ENCODE results near the gene FAM117A. TPM values are rescaled to one million over a fixed set of nuclear protein-coding genes. Genes with fewer than 3 reads are reported as not detected.

The FAM117A gene
- total and polyA plus RNA-seq, 10 of the 15 experiments (the other 5 are each of a cell fraction or from before 2014, with no cell fraction given), result 2.1 to 29.6 (median 20.0) TPM

DNA sequence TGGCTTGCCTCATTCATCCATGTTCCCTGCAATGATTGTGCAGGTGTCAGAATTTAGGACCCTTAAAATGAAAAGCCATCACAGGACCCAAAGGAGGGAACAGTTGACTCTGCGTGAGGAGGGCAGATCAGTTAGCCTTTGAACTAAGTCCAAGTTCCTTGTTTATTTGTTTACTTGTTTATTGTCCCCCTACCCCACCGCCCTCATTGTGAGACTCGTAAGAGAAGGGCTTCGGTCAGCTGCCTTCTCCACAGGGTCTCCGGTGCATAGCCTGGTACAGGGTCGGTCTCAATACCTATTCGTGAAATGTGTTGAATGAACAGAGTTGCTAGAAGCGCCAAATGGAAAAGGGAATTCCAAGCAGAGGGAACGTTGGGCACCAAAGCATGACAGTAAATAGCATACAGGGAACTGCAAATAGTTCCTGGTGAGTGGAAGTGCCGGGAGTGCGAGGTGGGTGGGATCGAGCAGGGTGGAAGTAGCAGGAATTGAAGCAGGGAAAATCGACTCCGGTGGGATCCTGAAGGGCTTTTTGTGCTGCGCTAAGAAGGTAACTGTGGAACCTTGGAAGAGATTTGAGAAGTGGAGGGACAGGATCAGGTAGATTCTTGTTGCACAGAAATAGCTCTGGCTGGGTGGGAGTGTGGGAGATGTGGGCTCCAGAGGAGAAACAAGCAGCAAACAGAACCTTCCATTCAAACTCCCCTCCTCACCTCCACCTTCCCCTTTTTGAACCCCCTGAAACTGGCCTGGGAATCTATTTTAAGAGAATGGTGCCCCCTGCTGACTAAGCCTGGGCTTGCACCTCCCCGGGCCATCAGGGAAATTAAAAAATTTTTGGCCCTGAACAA is 68.9 kb downstream of the FAM117A start (continued):
- TF ChIP-seq, protein P1, sequence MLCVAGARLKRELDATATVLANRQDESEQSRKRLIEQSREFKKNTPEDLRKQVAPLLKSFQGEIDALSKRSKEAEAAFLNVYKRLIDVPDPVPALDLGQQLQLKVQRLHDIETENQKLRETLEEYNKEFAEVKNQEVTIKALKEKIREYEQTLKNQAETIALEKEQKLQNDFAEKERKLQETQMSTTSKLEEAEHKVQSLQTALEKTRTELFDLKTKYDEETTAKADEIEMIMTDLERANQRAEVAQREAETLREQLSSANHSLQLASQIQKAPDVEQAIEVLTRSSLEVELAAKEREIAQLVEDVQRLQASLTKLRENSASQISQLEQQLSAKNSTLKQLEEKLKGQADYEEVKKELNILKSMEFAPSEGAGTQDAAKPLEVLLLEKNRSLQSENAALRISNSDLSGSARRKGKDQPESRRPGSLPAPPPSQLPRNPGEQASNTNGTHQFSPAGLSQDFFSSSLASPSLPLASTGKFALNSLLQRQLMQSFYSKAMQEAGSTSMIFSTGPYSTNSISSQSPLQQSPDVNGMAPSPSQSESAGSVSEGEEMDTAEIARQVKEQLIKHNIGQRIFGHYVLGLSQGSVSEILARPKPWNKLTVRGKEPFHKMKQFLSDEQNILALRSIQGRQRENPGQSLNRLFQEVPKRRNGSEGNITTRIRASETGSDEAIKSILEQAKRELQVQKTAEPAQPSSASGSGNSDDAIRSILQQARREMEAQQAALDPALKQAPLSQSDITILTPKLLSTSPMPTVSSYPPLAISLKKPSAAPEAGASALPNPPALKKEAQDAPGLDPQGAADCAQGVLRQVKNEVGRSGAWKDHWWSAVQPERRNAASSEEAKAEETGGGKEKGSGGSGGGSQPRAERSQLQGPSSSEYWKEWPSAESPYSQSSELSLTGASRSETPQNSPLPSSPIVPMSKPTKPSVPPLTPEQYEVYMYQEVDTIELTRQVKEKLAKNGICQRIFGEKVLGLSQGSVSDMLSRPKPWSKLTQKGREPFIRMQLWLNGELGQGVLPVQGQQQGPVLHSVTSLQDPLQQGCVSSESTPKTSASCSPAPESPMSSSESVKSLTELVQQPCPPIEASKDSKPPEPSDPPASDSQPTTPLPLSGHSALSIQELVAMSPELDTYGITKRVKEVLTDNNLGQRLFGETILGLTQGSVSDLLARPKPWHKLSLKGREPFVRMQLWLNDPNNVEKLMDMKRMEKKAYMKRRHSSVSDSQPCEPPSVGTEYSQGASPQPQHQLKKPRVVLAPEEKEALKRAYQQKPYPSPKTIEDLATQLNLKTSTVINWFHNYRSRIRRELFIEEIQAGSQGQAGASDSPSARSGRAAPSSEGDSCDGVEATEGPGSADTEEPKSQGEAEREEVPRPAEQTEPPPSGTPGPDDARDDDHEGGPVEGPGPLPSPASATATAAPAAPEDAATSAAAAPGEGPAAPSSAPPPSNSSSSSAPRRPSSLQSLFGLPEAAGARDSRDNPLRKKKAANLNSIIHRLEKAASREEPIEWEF (IDR thresholded peaks at IDR 0.05; ENCODE audit: insufficient replicate concordance, low read depth, low read length), result no peak
- no peak for TF ChIP-seq TBL1XR1 (IDR thresholded peaks at IDR 0.05; ENCODE audit: low read depth, low read length)
- no peak for TF ChIP-seq ATF7 (IDR thresholded peaks at IDR 0.05; ENCODE audit: low read depth)
- TF ChIP-seq, protein P2, sequence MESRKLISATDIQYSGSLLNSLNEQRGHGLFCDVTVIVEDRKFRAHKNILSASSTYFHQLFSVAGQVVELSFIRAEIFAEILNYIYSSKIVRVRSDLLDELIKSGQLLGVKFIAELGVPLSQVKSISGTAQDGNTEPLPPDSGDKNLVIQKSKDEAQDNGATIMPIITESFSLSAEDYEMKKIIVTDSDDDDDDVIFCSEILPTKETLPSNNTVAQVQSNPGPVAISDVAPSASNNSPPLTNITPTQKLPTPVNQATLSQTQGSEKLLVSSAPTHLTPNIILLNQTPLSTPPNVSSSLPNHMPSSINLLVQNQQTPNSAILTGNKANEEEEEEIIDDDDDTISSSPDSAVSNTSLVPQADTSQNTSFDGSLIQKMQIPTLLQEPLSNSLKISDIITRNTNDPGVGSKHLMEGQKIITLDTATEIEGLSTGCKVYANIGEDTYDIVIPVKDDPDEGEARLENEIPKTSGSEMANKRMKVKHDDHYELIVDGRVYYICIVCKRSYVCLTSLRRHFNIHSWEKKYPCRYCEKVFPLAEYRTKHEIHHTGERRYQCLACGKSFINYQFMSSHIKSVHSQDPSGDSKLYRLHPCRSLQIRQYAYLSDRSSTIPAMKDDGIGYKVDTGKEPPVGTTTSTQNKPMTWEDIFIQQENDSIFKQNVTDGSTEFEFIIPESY (IDR thresholded peaks at IDR 0.05), result no peak
- peak; percentile 98 for TF ChIP-seq RAD21 (IDR thresholded peaks at IDR 0.05; ENCODE audit: insufficient read depth, low read depth, low read length)
- no peak for TF ChIP-seq MXI1 (IDR thresholded peaks at IDR 0.05; ENCODE audit: low read depth, low read length)
- no peak for TF ChIP-seq TCF12 (IDR thresholded peaks at IDR 0.05; ENCODE audit: low read depth, low read length)
- TF ChIP-seq, protein P3, sequence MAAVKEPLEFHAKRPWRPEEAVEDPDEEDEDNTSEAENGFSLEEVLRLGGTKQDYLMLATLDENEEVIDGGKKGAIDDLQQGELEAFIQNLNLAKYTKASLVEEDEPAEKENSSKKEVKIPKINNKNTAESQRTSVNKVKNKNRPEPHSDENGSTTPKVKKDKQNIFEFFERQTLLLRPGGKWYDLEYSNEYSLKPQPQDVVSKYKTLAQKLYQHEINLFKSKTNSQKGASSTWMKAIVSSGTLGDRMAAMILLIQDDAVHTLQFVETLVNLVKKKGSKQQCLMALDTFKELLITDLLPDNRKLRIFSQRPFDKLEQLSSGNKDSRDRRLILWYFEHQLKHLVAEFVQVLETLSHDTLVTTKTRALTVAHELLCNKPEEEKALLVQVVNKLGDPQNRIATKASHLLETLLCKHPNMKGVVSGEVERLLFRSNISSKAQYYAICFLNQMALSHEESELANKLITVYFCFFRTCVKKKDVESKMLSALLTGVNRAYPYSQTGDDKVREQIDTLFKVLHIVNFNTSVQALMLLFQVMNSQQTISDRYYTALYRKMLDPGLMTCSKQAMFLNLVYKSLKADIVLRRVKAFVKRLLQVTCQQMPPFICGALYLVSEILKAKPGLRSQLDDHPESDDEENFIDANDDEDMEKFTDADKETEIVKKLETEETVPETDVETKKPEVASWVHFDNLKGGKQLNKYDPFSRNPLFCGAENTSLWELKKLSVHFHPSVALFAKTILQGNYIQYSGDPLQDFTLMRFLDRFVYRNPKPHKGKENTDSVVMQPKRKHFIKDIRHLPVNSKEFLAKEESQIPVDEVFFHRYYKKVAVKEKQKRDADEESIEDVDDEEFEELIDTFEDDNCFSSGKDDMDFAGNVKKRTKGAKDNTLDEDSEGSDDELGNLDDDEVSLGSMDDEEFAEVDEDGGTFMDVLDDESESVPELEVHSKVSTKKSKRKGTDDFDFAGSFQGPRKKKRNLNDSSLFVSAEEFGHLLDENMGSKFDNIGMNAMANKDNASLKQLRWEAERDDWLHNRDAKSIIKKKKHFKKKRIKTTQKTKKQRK (IDR thresholded peaks at IDR 0.05; ENCODE audit: low read depth, low read length), result no peak
- TF ChIP-seq E2F8 (IDR thresholded peaks at IDR 0.05; ENCODE audit: low read depth, partially characterized antibody), result no peak
- no peak for TF ChIP-seq EGR1 (IDR thresholded peaks at IDR 0.05; ENCODE audit: borderline replicate concordance in 1 of 2, low read depth in 2 of 2, low read length in 2 of 2)
- no peak for TF ChIP-seq LARP7 (IDR thresholded peaks at IDR 0.05)
- no peak for TF ChIP-seq RBBP5 (conservative IDR thresholded peaks at IDR 0.05)
- TF ChIP-seq YY1 (IDR thresholded peaks at IDR 0.05; ENCODE audit: low read depth, low read length), result 0 out of 2 replicates have a peak, but pooled peaks have one; percentile 54

Data from GM12878 (cell line).